WERI-Rb-1 (cell line): ENCODE data around the gene OSBPL5.

Experiments used
- DNase-seq: peaks from one replicate; pipeline ENCODE4 v3.0.0-alpha.2; 2020
- H3K27ac ChIP-seq: fragments of 250-450 bp; sonication (Bioruptor Pico); 2 replicates; pipeline ENCODE4 v1.5.1; 2020; ENCODE audit warnings: mild to moderate bottlenecking, moderate library complexity
- H3K27me3 ChIP-seq: fragments of 250-450 bp; sonication (Bioruptor Pico); 2 replicates; pipeline ENCODE4 v1.5.1; 2021; ENCODE audit warnings: mild to moderate bottlenecking, low read depth, moderate library complexity; ENCODE audit not compliant: insufficient read depth, severe bottlenecking
- H3K36me3 ChIP-seq: fragments of 250-450 bp; sonication (Bioruptor Pico); 2 replicates; pipeline ENCODE4 v1.5.1; 2020; ENCODE audit warnings: mild to moderate bottlenecking, moderate library complexity
- H3K4me3 ChIP-seq: 2 replicates; pipeline ENCODE4 v1.5.1; 2011; ENCODE audit warnings: low read depth, mild to moderate bottlenecking, control low read depth, low read length
- H3K9me3 ChIP-seq: fragments of 250-450 bp; sonication (Bioruptor Pico); 2 replicates; pipeline ENCODE4 v1.5.1; 2021; ENCODE audit warnings: mild to moderate bottlenecking, moderate library complexity; ENCODE audit not compliant: severe bottlenecking
- TF ChIP-seq, protein P1 (sequence below): IDR thresholded peaks from 2 replicates; pipeline ENCODE4 v1.5.1; 2011; ENCODE audit warnings: low read depth, mild to moderate bottlenecking, control low read depth, inconsistent platforms, low read length

The OSBPL5 gene

DNA sequence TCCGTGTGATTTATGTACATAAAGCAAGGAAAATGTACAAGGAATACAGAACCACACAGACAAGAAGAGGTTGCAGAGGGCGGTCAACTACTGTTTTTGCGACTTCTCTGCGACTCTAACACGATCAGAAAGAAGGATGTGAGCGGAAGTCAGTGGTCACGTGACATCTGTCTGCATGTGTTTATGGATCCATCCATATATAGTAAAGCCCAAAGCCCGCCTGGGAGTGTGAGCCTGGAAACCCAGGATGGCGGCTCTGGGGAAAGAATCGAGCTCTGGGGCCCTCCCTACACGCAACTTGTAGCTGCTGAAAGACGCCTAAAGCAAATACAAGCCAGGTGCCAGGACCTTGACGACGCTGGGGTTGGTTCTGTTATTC is 8.8 kb downstream of the OSBPL5 start:
- H3K4me3 ChIP-seq, result no peak overlapping the region
- H3K27me3 ChIP-seq, result no peaks in the 10 kb centered on the region
- no peak overlapping the region for H3K27ac ChIP-seq
- no peak for DNase-seq
- H3K9me3 ChIP-seq, result no peaks in the 10 kb centered on the region
- no peaks in the 10 kb centered on the region for H3K36me3 ChIP-seq
- TF ChIP-seq, protein P1, sequence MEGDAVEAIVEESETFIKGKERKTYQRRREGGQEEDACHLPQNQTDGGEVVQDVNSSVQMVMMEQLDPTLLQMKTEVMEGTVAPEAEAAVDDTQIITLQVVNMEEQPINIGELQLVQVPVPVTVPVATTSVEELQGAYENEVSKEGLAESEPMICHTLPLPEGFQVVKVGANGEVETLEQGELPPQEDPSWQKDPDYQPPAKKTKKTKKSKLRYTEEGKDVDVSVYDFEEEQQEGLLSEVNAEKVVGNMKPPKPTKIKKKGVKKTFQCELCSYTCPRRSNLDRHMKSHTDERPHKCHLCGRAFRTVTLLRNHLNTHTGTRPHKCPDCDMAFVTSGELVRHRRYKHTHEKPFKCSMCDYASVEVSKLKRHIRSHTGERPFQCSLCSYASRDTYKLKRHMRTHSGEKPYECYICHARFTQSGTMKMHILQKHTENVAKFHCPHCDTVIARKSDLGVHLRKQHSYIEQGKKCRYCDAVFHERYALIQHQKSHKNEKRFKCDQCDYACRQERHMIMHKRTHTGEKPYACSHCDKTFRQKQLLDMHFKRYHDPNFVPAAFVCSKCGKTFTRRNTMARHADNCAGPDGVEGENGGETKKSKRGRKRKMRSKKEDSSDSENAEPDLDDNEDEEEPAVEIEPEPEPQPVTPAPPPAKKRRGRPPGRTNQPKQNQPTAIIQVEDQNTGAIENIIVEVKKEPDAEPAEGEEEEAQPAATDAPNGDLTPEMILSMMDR, result no peak

DNA sequence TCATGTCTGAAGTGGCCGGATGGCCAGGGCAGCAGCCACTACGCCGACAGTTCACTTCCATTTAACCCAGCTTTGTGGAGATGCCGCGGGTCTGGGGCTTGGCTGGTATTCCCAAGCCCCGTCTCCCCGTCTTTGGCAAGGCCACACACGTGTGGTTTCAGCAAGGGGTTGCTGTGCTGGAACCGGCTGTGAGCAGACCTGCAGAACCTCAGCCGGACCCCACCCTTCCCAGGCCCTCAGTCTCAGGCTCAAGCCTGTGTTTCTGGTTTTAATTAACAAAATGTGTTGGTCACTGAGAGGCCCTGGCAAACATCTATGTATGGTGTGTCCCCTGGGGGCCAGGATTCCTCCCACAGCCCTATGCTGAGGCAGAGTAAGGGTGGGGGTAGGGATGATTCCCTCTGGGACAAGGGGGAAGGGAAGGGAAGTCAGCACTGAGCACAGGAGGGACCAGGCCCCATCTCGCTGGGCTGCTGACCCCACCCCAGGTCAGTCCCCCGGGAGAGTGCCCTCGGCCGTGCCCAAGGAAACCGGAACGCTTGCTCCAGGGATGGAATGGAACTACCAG is 9.3 kb downstream of the OSBPL5 start:
- TF ChIP-seq, protein P1, result no peak
- H3K27me3 ChIP-seq, result no peaks in the 10 kb centered on the region
- no peak overlapping the region for H3K4me3 ChIP-seq
- no peak overlapping the region for H3K27ac ChIP-seq
- H3K36me3 ChIP-seq, result no peaks in the 10 kb centered on the region
- DNase-seq, result no peak
- no peaks in the 10 kb centered on the region for H3K9me3 ChIP-seq

DNA sequence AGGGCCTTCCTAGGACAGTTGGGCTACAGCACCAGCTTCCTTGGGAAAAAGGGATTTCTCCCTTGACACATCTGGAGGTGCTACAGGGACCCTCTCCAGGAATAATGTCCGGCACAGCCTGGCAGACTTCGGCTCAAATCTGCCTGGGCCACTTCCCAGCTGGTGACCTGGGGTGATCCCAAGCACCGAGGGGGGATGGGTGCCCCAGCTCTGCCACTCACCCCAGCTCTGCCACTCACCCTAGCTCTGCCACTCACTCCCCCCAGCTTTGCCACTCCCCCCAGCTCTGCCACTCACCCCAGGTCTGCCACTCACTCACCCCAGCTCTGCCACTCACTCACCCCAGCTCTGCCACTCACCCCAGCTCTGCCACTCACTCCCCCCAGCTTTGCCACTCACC is 9.9 kb downstream of the OSBPL5 start:
- Histone ChIP-seq H3K27me3 (no peaks in the 10 kb centered on the region), H3K36me3 (no peaks in the 10 kb centered on the region), H3K4me3 (no peak overlapping the region), H3K9me3 (no peaks in the 10 kb centered on the region), H3K27ac (no peak overlapping the region)
- DNase-seq, result no peak
- TF ChIP-seq, protein P1, result no peak

DNA sequence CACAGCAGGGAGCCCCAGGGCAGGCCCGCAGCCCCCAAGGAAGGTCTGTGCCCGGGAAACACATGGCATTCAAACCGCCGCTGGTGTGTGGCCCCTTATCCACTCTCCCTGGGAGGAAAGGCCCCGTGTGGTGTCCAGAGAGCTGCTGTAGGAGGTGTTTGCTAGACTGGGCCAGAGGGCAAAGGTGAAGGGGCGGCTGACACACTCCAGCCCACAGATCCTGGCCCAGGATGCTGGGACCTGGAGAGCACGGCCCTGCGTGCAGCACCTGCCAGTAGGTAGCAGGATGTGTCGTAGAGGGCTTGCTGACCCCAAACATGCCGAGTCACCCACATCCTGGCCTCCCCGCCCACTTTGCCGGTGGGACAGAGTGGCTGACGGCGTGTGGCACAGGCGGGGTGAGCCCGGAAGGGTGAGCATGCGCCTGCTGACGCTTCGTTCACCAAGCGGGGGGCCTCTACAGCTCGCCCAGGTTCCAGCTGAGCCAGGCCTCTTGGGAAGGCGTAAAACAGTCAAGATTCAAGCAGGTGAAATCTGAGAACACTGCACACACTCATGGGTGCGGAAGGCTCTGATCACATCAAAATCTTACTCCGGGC is 11.0 kb downstream of the OSBPL5 start:
- Histone ChIP-seq H3K27me3 (no peaks in the 10 kb centered on the region), H3K4me3 (no peak overlapping the region), H3K27ac (no peak overlapping the region), H3K36me3 (no peaks in the 10 kb centered on the region), H3K9me3 (no peaks in the 10 kb centered on the region)
- DNase-seq, result no peak
- TF ChIP-seq, protein P1, result no peak

DNA sequence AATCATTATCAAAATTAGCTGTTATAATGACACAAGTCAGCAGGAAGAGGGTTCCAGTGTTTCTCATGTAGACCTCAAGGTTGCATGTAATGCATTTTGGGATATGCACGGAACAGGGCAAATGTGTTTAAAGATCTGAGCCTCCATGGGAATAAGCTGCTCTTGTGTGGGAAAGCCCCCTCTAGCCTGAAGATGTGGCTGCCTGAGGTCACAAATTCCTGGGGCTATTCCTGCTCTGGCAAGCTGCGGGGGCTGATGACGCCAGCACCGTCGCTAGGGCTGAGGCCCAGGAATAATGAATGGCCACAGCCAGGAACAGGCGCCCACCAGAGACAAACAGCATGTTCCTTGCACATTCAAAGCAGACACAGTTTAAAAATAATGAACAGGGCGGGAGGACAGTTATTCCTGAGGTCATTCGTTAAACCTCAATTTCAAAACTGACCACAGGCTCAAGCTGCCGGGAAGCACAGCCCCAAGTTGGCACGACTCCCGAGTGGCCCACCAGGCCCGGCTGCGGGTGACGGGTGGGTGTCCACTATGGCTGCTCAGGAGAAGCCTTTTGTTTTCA is 11.7 kb downstream of the OSBPL5 start:
- TF ChIP-seq, protein P1, result no peak
- Histone ChIP-seq H3K27me3 (no peaks in the 10 kb centered on the region), H3K36me3 (no peaks in the 10 kb centered on the region), H3K4me3 (no peak overlapping the region), H3K27ac (no peak overlapping the region), H3K9me3 (no peaks in the 10 kb centered on the region)
- no peak for DNase-seq
